HG03103 (cell line): ENCODE measurements around the gene KMT2E.
"Not testable (repeated sequence)": the region's sequence is repeated elsewhere in the genome, so short reads cannot be mapped to it uniquely, and the experiment has no call there.

Experiments
- ATAC-seq: cut with Tn5 transposase; IDR thresholded peaks from one replicate; pipeline ENCODE4 v1.9.1; 2021; ENCODE audit warnings: low read depth; ENCODE audit not compliant: unreplicated experiment

The KMT2E gene

GRCh38 chr7:105021967-105022366 lies 8.0 kb downstream of the KMT2E start:
- ATAC-seq, result no peak

DNA sequence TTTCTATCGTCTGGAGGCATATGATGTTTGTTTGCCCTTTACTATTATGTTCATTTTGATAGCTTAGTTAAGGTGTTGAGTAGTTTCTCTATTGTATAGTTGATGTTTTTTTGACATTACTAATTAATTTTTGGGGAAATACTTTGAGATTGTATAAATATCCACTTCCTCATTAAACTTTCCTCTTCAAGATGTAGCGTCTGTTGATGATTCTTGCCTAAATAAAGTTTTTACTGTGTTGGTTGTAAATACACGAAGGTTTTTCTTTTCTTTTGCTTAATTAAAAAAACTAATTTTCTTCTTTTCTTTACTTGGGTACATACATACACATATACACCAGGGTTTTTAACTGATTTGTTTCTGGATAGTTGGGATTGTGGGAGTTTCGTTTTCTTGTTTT lies 8.5 kb downstream of the KMT2E start:
- ATAC-seq, result no peak

DNA sequence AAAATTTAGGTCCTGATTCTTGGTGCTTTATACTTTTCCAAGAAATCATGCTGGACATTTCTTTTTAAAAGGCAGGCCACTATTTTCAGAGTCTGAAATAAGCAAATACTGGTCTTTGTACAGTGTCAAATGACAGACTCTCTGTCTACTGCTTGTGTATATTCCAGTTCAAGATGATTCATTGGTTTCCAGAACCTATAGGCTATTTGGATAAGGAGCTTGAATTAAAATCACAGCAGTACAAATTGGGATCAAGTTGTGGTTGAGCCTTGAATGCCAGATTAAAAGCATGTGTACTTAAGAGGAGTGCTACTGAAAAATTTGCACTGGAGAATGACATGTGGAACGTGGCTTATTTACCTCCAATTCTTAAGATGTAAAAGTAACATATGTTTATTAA lies 10.7 kb downstream of the KMT2E start:
- no peak for ATAC-seq

GRCh38 chr7:105026750-105027149 lies 12.7 kb downstream of the KMT2E start:
- ATAC-seq, result no peak

DNA sequence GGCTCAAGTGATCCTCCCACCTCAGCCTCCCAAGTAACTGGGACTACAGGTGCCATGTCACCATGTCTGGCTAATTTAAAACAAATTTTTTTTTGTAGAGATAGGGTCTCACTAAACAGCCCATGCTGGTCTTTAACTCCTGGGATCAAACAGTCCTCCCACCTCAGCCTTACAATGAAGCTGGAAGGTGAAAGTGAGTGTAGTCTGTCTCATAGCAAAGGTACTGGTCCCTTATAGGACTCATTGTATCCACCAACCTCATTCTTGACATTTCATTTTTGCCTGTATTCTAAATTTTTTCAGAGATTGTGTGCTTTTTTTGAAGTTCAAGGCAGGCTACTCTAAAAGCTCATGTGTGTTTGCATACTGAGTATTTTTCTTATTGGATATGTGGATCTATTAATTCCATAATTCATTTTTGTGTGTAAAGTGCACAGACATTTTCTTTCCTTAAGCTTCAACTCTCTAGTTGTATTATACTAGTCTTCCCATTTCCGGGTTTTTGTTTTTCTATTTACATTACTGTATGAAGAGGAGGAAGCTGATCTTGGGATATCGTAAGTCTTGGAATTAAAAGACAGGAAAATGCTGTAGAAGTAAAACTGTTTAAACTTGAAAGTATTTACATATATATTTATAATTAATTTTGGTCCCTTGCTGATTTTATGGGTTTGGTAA lies 13.3 kb downstream of the KMT2E start:
- no peak for ATAC-seq

DNA sequence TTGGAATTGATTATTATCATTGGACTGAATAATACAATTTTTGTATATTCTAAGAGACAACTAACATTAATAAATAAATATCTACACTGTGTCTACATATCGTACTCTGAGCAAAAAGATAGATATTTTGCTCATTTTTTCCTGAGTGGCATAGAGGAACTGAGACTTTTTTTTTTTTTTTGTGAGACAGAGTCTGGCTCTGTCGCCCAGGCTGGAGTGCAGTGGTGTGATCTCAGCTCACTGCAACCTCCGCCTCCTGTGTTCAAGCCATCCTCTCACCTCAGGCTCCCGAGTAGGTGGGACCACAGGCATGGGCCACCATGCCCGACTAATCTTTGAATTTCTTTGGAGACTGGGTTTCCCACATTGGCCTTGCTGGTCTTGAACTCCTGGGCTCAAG lies 14.0 kb downstream of the KMT2E start:
- ATAC-seq, result peak; percentile 50

DNA sequence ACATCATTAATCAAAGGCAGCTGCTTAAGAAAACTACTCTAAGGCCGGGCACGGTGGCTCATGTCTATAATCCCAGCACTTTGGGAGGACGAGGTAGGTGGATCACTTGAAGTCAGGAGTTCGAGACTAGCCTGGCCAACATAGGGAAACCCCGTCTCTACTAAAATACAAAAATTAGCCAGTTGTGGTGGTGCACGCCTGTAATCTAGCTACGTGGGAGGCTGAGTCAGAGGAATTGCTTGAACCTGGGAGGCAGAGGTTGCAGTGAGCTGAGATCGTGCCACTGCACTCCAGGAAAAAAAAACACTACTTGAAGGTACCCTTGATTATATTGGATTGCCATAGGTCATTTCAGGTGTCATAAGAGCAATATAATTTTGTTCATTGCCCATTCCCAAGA lies 14.9 kb downstream of the KMT2E start:
- not testable (repeated sequence) for ATAC-seq

DNA sequence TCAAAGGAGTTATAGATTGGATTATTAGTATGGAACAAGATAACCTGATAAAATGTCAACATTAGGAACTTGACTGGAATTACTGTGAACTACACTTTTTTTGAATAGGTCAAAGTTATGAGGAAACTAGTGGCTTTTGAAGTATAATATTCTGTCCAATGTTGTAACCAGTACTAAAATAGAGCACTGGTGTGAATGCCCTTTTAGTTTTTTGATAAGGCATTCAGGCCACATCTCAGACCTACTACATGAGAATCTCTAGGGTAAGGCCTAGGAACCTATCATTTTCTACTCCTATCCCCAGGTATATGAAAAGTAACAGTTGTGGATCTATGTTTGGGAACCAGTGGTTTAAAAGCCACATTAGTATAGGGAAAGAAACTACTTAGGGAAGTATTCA lies 16.4 kb downstream of the KMT2E start:
- ATAC-seq, result no peak

GRCh38 chr7:105032553-105033214 lies 18.7 kb downstream of the KMT2E start:
- no peak for ATAC-seq

DNA sequence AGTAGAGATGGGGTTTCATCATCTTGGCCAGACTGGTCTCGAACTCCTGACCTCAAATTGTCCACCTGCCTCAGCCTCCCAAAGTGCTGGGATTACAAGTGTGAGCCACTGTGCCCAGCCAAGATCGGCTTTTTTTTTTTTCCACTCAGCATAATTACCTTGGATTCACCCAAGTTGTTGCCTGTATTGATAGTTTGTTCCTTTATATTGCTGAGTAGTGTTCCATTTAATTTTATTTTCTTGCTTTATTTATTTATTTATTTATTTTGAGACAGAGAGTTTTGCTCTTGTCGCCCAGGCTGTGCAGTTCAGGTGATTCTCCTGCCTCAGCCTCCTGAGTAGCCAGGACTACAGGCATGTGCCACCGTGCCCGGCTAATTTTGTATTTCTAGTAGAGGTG lies 21.3 kb downstream of the KMT2E start:
- no peak for ATAC-seq

GRCh38 chr7:105036217-105037168 lies 22.5 kb downstream of the KMT2E start:
- no peak for ATAC-seq

- ATAC-seq, result no peak
These were observed 23.3 kb downstream of the KMT2E start for GRCh38 chr7:105037319-105037718.

DNA sequence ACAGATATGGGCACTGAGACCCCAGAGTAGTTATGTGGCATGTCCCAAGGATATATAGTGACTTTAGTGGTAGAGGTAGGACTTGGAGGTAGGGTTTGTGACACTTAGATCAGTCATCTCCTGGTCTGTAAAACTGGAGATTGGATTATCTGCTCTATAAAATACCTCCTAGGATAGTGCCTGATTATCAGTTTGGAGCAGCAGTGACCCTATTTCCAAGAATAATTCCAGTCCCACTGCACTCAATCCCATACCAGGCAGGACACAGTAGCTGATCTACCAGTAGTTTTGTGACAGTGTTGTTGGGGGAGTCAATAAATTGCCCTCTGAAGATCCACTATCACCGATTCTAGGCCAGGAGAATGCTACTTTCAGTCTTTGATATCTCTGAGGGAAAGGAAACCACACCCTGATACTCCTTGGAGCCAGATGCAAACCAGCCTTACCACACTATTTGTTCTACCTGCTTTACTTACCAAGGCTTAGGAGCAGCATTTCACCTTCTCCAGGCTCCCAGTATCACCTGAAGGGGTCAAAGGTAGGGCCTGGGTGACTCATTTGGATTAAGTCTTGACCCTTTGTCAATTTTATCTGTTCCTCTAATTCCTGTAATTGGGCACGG lies 30.6 kb downstream of the KMT2E start:
- no peak for ATAC-seq

- no peak for ATAC-seq
These were observed 32.4 kb downstream of the KMT2E start for GRCh38 chr7:105046414-105046813.

GRCh38 chr7:105047932-105048331 lies 33.9 kb downstream of the KMT2E start:
- ATAC-seq, result no peak

DNA sequence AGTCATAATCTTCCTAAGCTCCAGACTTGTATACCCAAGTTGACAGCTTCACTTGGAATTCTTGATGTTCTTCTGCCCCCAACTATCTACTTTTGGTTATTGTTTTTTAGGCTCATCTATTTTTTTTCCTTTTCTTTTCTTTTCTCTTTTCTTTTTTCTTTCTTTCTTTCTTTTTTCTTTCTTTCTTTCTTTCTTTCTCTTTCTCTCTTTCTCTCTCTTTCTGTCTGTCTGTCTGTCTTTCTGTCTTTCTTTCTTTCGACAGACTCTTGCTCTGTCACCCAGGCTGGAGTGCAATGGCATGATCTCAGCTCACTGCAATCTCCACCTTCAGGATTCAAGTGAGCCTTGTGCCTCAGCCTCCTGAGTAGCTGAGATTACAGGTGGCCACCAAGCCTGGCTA lies 36.5 kb downstream of the KMT2E start:
- ATAC-seq, result no peak

DNA sequence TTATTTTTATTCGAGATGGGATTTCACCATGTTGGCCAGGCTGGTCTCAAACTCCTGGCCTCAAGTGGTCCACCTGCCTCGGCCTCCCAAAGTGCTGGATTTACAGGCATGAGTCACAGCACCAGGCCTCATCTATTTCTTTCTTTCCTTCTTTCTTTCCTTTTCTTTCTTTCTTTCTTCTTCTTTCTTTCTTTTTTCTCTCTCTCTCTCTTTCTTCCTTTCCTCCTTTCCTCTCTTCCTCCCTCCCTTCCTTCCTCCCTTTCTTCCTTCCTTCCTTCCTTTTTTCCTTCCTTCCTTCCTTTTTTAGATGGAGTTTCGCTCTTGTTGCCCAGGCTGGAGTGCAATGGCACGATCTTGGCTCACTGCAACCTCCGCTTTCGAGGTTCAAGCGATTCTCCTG lies 36.9 kb downstream of the KMT2E start:
- ATAC-seq, result not testable (repeated sequence)

DNA sequence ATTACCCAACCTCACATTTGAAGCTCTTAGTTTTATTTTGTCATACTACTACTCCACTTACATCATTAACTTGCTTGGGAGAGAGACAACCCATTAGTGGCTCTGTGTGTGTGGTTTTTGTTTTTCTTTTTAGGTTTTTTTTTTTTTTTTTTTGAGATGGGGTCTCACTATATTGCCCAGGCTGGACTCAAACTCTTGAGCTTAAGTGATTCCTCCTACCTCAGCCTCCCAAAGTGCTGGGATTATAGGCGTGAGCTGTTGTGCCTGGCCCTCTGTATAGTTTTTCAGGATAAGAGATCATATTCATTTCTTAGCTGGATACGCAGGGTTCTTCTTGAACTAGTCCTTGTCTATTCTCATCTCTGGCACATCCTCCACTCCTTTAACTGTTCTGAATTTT lies 41.1 kb downstream of the KMT2E start:
- no peak for ATAC-seq

DNA sequence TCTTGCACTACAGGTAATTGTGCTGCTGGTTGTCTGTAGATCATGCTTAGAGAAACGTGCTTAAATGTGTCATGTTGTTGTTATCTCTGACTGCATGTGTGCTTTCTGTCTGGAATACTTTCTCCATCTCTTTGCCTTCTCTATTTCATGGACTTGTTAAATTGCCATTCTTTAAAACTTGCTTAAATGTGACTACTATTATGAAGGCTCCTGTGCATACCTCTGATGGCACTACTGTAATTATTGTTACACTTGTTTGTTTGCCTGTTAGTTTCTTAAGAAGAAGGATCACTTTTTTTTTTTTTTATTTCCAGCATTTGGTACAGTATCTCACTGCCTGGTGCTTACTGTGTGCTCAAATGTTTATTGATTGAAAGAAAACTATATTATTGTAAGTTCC lies 41.6 kb downstream of the KMT2E start:
- ATAC-seq, result no peak

DNA sequence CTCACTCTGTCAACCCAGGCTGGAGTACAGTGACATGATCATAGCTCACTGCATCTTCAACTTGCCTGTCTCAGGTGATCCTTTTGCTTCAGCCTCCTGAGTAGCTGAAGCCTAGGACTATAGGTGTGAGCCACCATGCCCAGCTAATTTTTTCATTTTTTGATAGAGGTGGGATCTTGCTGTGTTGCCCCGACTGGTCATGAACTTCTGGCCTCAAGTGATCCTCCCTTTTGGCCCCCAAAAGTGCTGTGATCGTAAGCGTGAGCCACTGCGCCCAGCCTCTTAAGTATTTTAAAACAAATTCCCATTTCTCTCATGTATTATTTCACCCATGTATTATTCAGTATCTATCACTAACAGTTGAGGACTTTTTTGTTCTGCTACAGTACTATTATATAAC lies 43.5 kb downstream of the KMT2E start:
- ATAC-seq, result no peak

- ATAC-seq, result no peak
These were observed 46.4 kb downstream of the KMT2E start for GRCh38 chr7:105060437-105060836.
